Panc1 (cell line): ENCODE data around the gene RAPGEF5. TPM values are rescaled to one million over a fixed set of nuclear protein-coding genes. Genes with fewer than 3 reads are reported as not detected.

Experiments
- ATAC-seq: fragments of 200-7000 bp; cut with Tn5 transposase; 2 replicates; pipeline ENCODE4 v1.9.1; 2020; ENCODE audit warnings: mild to moderate bottlenecking, moderate library complexity
- BruUV-seq: library from RNA; stranded (reverse); fragments of 400-500 nt; replicated peaks from 2 replicates; lab custom pipeline; 2021; lab: Mats Ljungman, UMichigan
- CTCF ChIA-PET: fragments of 300-600 bp; sonication (Branson Sonifier 250); formaldehyde crosslinking; loops from one replicate; lab custom pipeline; 2022; ENCODE audit warnings: antibody characterized with exemption; lab: Charles Lee
- POLR2A ChIA-PET: fragments of 300-600 bp; sonication (Branson Sonifier 250); formaldehyde crosslinking; loops from one replicate; lab custom pipeline; 2022; ENCODE audit warnings: antibody characterized with exemption; lab: Charles Lee
- DNase-seq: peaks from one replicate; pipeline ENCODE4 v3.0.0-alpha.2; 2010; ENCODE audit warnings: low read depth, low spot score
- H3K27ac ChIP-seq: 2 replicates; pipeline ENCODE4 v1.5.1; 2011; ENCODE audit warnings: mild to moderate bottlenecking, low read length, inconsistent platforms
- H3K27me3 ChIP-seq: fragments of 200-500 bp; sonication (Bioruptor generic); 2 replicates; pipeline ENCODE4 v1.6.0; 2014; ENCODE audit warnings: low read length, inconsistent platforms; ENCODE audit not compliant: control insufficient read depth, insufficient read depth
- H3K36me3 ChIP-seq: fragments of 200-500 bp; sonication (Bioruptor generic); 2 replicates; pipeline ENCODE4 v1.5.1; 2014; ENCODE audit warnings: inconsistent platforms, mild to moderate bottlenecking, low read length, moderate library complexity; ENCODE audit not compliant: control insufficient read depth, insufficient read depth
- H3K4me1 ChIP-seq: 2 replicates; pipeline ENCODE4 v1.5.1; 2011; ENCODE audit warnings: inconsistent platforms, mild to moderate bottlenecking, low read length, moderate library complexity; ENCODE audit not compliant: control insufficient read depth, insufficient read depth
- H3K4me3 ChIP-seq, 2 experiments: 2 replicates each; pipeline ENCODE4 v1.5.1; 2011 to 2012; ENCODE audit warnings: low read depth in 2 of 2, low read length in 2 of 2, mild to moderate bottlenecking in 2 of 2, inconsistent platforms in 1 of 2, moderate library complexity in 1 of 2
- H3K9me3 ChIP-seq: fragments of 200-500 bp; sonication (Bioruptor generic); 2 replicates; pipeline ENCODE4 v1.5.1; 2014; ENCODE audit warnings: low read depth, mild to moderate bottlenecking, inconsistent platforms, low read length, moderate library complexity; ENCODE audit not compliant: control insufficient read depth, insufficient read depth
- CTCF ChIP-seq: fragments of 450-650 bp; IDR thresholded peaks from 2 replicates; pipeline ENCODE4 v1.5.1; 2017; ENCODE audit warnings: mild to moderate bottlenecking
- POLR2AphosphoS5 ChIP-seq: IDR thresholded peaks from 2 replicates; pipeline ENCODE4 v1.6.1; 2012; ENCODE audit warnings: mild to moderate bottlenecking, low read depth, low read length, moderate library complexity
- SIN3A ChIP-seq: IDR thresholded peaks from 2 replicates; pipeline ENCODE4 v1.6.1; 2012; ENCODE audit warnings: low read depth, mild to moderate bottlenecking, low read length, moderate library complexity, borderline replicate concordance; ENCODE audit not compliant: insufficient read depth
- TCF7L2 ChIP-seq: IDR thresholded peaks from 2 replicates; pipeline ENCODE4 v1.6.1; 2011; ENCODE audit warnings: mild to moderate bottlenecking, low read depth, low read length, inconsistent platforms
- in situ Hi-C: cut with HindIII; loops from 2 replicates; pipeline ENCODE4 v1.10.0; 2016; ENCODE audit warnings: low sequenced_read_pairs, low pct_unique_long_range_greater_than_20kb
- intact Hi-C: fragments of 100-400 bp; cut with micrococcal nuclease; formaldehyde crosslinking; loops from one replicate; pipeline ENCODE4 v1.10.0; 2022; ENCODE audit not compliant: unreplicated experiment
- total RNA-seq: library from RNA; stranded (reverse); gene quantifications from one replicate; pipeline ENCODE4 v1.2.1, GENCODE V29; 2021; ENCODE audit not compliant: unreplicated experiment
- TF ChIP-seq, protein P1 (sequence below), 2 experiments: IDR thresholded peaks; 2 replicates each; pipeline ENCODE4 v1.6.1; 2011 to 2012; ENCODE audit warnings: low read depth in 2 of 2, control low read depth in 1 of 2, low read length in 1 of 2, mild to moderate bottlenecking in 1 of 2, moderate library complexity in 1 of 2; ENCODE audit not compliant: insufficient read depth in 1 of 2

The RAPGEF5 gene
- total RNA-seq, 1 experiment from 2014 or later, result 1.4 TPM

DNA sequence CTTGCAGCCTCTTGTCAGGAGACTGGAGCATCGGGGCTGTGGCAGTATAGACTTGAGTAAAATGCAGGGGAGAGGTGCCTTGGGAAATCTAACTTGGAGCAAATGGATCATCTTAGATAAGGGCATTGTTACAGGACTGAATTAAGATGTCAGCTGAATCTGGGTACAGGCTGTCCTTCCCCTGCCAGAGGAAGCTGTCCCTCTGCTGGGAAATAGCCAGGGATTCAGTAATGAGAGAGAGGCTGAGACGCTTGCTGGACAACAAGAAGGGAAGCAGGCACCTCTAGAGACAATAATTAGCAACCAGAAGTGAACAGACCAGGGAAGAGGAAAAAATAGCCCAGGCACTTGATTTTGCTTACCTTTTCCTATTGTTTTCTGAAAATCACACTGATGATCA is 20.7 kb upstream of the RAPGEF5 start:
- in situ Hi-C loops (no loop called here), intact Hi-C loops (no loop called here)
- no peak overlapping the region for H3K4me3 ChIP-seq
- no peaks in the 10 kb centered on the region for H3K36me3 ChIP-seq
- ChIA-PET POLR2A (no interaction called here), CTCF (no interaction called here)
- no peaks in the 10 kb centered on the region for H3K4me1 ChIP-seq
- H3K27me3 ChIP-seq, result no peaks in the 10 kb centered on the region; the same call in 1 of the 2 replicates
- DNase-seq, result no peak
- no TSS peak for BruUV-seq
- no peak overlapping the region for H3K27ac ChIP-seq
- ATAC-seq, result no peak
- TF ChIP-seq POLR2AphosphoS5 (no peak), TCF7L2 (no peak), CTCF (no peak), SIN3A (no peak)
- TF ChIP-seq, protein P1, sequence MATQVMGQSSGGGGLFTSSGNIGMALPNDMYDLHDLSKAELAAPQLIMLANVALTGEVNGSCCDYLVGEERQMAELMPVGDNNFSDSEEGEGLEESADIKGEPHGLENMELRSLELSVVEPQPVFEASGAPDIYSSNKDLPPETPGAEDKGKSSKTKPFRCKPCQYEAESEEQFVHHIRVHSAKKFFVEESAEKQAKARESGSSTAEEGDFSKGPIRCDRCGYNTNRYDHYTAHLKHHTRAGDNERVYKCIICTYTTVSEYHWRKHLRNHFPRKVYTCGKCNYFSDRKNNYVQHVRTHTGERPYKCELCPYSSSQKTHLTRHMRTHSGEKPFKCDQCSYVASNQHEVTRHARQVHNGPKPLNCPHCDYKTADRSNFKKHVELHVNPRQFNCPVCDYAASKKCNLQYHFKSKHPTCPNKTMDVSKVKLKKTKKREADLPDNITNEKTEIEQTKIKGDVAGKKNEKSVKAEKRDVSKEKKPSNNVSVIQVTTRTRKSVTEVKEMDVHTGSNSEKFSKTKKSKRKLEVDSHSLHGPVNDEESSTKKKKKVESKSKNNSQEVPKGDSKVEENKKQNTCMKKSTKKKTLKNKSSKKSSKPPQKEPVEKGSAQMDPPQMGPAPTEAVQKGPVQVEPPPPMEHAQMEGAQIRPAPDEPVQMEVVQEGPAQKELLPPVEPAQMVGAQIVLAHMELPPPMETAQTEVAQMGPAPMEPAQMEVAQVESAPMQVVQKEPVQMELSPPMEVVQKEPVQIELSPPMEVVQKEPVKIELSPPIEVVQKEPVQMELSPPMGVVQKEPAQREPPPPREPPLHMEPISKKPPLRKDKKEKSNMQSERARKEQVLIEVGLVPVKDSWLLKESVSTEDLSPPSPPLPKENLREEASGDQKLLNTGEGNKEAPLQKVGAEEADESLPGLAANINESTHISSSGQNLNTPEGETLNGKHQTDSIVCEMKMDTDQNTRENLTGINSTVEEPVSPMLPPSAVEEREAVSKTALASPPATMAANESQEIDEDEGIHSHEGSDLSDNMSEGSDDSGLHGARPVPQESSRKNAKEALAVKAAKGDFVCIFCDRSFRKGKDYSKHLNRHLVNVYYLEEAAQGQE (IDR thresholded peaks at IDR 0.05; ENCODE audit: insufficient read depth in 1 of 2, low read depth in 2 of 2, low read length in 1 of 2), result no peak
- no peaks in the 10 kb centered on the region for H3K9me3 ChIP-seq

DNA sequence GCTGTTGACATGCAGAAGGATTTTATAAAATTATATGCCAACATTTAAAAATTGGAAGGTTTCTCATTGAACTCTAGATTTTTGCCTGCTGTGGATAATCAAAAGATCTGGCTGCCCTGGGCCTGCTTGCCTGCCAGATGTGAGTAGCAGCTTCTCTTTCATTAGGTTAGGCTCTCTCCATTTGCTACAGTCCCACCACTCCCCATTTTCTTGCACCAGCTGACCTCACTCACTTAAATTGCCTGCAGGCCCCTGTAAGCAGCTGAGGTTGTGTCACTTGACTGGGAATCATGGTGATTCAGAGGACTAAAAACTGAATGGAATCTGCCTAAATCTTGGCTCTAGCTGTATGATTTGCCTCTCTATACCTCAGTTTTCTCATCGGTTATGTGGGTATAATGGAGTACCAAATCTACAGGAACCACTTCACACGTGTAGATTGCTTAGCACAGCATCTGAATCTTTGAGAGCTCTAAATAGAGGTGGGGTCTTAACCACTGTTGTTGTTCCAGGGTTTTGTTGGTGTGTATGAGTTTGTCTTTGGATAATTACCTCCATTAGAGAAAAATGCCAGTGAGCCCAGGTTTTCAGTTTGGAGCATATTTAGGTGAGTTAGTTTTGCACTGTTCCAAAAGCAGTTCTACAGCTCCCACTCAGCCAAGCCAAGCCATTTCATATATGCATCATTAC is 18.6 kb upstream of the RAPGEF5 start:
- intact Hi-C loops, result no loop called here
- ATAC-seq, result no peak
- Histone ChIP-seq H3K36me3 (no peaks in the 10 kb centered on the region), H3K27me3 (peaks cover 4% of the 10 kb centered on the region; the same call in 1 of the 2 replicates), H3K27ac (no peak overlapping the region), H3K9me3 (no peaks in the 10 kb centered on the region), H3K4me1 (no peaks in the 10 kb centered on the region), H3K4me3 (no peak overlapping the region)
- BruUV-seq, result no TSS peak
- POLR2A ChIA-PET, result no interaction called here
- DNase-seq, result no peak
- in situ Hi-C loops, result no loop called here
- TF ChIP-seq POLR2AphosphoS5 (no peak), CTCF (no peak), TCF7L2 (no peak), SIN3A (no peak)
- TF ChIP-seq, protein P1 (IDR thresholded peaks at IDR 0.05; ENCODE audit: insufficient read depth in 1 of 2, low read depth in 2 of 2, low read length in 1 of 2), result no peak
- CTCF ChIA-PET, result no interaction called here
